ENCODE results near the gene PI3.

GRCh38 chr20:45164906-45165305 lies 9.8 kb upstream of the PI3 start:
- TF ChIP-seq GABPA (IDR thresholded peaks at IDR 0.05 in 1 of 2, conservative IDR thresholded peaks at IDR 0.05 in 1 of 2) = no peak
- TF ChIP-seq MAX (IDR thresholded peaks at IDR 0.05) = no peak
